ENCODE measurements around the gene HAUS6.
"Not testable (repeated sequence)": the region's sequence is repeated elsewhere in the genome, so short reads cannot be mapped to it uniquely, and the experiment has no call there.

- TF ChIP-seq, protein P1, sequence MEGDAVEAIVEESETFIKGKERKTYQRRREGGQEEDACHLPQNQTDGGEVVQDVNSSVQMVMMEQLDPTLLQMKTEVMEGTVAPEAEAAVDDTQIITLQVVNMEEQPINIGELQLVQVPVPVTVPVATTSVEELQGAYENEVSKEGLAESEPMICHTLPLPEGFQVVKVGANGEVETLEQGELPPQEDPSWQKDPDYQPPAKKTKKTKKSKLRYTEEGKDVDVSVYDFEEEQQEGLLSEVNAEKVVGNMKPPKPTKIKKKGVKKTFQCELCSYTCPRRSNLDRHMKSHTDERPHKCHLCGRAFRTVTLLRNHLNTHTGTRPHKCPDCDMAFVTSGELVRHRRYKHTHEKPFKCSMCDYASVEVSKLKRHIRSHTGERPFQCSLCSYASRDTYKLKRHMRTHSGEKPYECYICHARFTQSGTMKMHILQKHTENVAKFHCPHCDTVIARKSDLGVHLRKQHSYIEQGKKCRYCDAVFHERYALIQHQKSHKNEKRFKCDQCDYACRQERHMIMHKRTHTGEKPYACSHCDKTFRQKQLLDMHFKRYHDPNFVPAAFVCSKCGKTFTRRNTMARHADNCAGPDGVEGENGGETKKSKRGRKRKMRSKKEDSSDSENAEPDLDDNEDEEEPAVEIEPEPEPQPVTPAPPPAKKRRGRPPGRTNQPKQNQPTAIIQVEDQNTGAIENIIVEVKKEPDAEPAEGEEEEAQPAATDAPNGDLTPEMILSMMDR (IDR thresholded peaks at IDR 0.05; ENCODE audit: low read length), result not testable (repeated sequence)
- TF ChIP-seq EZH2 (optimal IDR thresholded peaks at IDR 0.05; ENCODE audit: low read depth, low read length); EZH2phosphoT487 (IDR thresholded peaks at IDR 0.05; ENCODE audit: low read length): not testable (repeated sequence)
Measured at GRCh38 chr9:19152160-19152498, 49.4 kb upstream of the HAUS6 start.
